OCI-LY7 (cell line): Measurements from ENCODE around the gene ZSWIM5.

Experiments used
- CTCF ChIP-seq: fragments of 200-600 bp; sonication (generic); conservative IDR thresholded peaks from 2 replicates; pipeline ENCODE4 v1.5.1; 2014; ENCODE audit warnings: mild to moderate bottlenecking, antibody characterized with exemption, low read length, moderate library complexity, mixed read lengths
- EZH2phosphoT487 ChIP-seq: fragments of 200-600 bp; sonication (generic); IDR thresholded peaks from 2 replicates; pipeline ENCODE4 v1.6.1; 2018; ENCODE audit warnings: low read depth, borderline replicate concordance, mild to moderate bottlenecking, mixed run types, antibody characterized with exemption, low read length, moderate library complexity, mixed read lengths

- TF ChIP-seq EZH2phosphoT487 (no peak), CTCF (no peak)
These were observed 6.0 kb downstream of the ZSWIM5 start for GRCh38 chr1:45200435-45200834.
